KMS-11 (cell line): Measurements from ENCODE around the gene ZFP3.
"Not testable (repeated sequence)": the region's sequence is repeated elsewhere in the genome, so short reads cannot be mapped to it uniquely, and the experiment has no call there.

Experiments
- H2AFZ ChIP-seq: fragments of 200-600 bp; sonication (generic); 2 replicates; pipeline ENCODE4 v1.6.1; 2016; ENCODE audit warnings: antibody characterized with exemption, mixed run types, low read depth
- H3K27ac ChIP-seq: fragments of 200-600 bp; sonication (generic); 2 replicates; pipeline ENCODE4 v1.6.1; 2016; ENCODE audit warnings: mild to moderate bottlenecking, mixed run types
- H3K27me3 ChIP-seq: fragments of 200-600 bp; sonication (generic); 2 replicates; pipeline ENCODE4 v1.6.1; 2017; ENCODE audit warnings: mild to moderate bottlenecking, low read depth, mixed run types, moderate library complexity; ENCODE audit not compliant: insufficient read depth
- H3K36me3 ChIP-seq: fragments of 200-600 bp; sonication (generic); 2 replicates; pipeline ENCODE4 v1.6.1; 2017; ENCODE audit warnings: mild to moderate bottlenecking, mixed run types; ENCODE audit not compliant: insufficient read depth
- H3K4me1 ChIP-seq: fragments of 200-600 bp; sonication (generic); 2 replicates; pipeline ENCODE4 v1.6.1; 2016; ENCODE audit warnings: mild to moderate bottlenecking, low read depth, mixed run types; ENCODE audit not compliant: poor library complexity, severe bottlenecking
- H3K4me2 ChIP-seq: fragments of 200-600 bp; sonication (generic); 2 replicates; pipeline ENCODE4 v1.7.0; 2016; ENCODE audit warnings: mild to moderate bottlenecking, mixed run types
- H3K4me3 ChIP-seq: fragments of 200-600 bp; sonication (generic); IDR thresholded peaks from 2 replicates; pipeline ENCODE4 v1.6.1; 2017; ENCODE audit warnings: low read depth, low read length, mixed read lengths; ENCODE audit not compliant: insufficient read depth
- H3K79me2 ChIP-seq: fragments of 200-600 bp; sonication (generic); 2 replicates; pipeline ENCODE4 v1.6.1; 2016; ENCODE audit warnings: low read depth, mixed run types; ENCODE audit not compliant: insufficient read depth
- H3K9ac ChIP-seq: fragments of 200-600 bp; sonication (generic); 2 replicates; pipeline ENCODE4 v1.6.1; 2016; ENCODE audit warnings: mild to moderate bottlenecking, mixed run types
- H4K20me1 ChIP-seq: fragments of 200-600 bp; sonication (generic); 2 replicates; pipeline ENCODE4 v1.6.1; 2016; ENCODE audit warnings: mild to moderate bottlenecking, mixed run types; ENCODE audit not compliant: insufficient read depth
- CTCF ChIP-seq: fragments of 200-600 bp; sonication (generic); conservative IDR thresholded peaks from 2 replicates; pipeline ENCODE4 v1.6.1; 2017; ENCODE audit warnings: low read depth, mild to moderate bottlenecking, antibody characterized with exemption, low read length, moderate library complexity, mixed read lengths

Gene ZFP3

DNA sequence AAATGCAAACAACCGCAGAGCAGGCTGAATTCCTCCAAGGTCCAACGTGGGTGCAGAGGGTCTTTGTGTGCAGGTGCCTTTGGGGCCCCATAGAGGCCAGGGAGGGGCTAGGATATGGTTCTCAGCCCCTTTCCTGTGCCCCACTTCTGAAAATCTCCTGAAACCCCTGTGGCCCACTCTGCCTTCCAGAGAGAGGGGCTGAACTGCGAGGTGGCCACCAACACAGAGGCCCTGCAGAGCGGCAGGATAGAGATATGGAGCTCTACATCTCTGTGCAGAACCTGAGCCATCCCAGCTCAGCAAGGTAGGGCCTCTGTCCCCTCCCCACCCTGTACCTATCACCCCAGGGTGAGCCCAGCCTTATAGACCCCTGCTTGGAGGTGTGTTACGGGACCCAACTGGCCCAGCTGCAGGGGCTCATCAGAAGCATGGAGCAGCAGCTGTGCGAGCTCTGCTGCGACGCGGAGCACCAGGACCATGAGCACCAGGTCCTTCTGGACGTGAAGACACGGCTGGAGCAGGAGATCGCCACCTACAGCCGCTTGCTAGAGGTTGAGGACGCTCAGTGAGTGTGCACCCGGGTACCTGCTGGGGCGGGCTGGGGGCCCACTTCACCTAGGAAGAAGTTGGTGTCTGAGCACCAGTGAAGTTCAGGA, 43.0 kb downstream of the ZFP3 start:
- Histone ChIP-seq H4K20me1 (no peaks in the 10 kb centered on the region), H2AFZ (no peak overlapping the region), H3K4me1 (no peaks in the 10 kb centered on the region), H3K79me2 (no peaks in the 10 kb centered on the region), H3K36me3 (no peaks in the 10 kb centered on the region), H3K27me3 (no peaks in the 10 kb centered on the region), H3K9ac (no peak overlapping the region), H3K27ac (no peak overlapping the region), H3K4me2 (no peak overlapping the region), H3K4me3 (no peak overlapping the region)
- no peak for TF ChIP-seq CTCF

- not testable (repeated sequence) for H3K27ac ChIP-seq, H3K4me3 ChIP-seq, H3K4me1 ChIP-seq, H3K4me2 ChIP-seq, H3K79me2 ChIP-seq, H2AFZ ChIP-seq, H4K20me1 ChIP-seq, H3K9ac ChIP-seq, H3K36me3 ChIP-seq, H3K27me3 ChIP-seq
These were observed 43.8 kb downstream of the ZFP3 start for GRCh38 chr17:5122056-5122455.

DNA sequence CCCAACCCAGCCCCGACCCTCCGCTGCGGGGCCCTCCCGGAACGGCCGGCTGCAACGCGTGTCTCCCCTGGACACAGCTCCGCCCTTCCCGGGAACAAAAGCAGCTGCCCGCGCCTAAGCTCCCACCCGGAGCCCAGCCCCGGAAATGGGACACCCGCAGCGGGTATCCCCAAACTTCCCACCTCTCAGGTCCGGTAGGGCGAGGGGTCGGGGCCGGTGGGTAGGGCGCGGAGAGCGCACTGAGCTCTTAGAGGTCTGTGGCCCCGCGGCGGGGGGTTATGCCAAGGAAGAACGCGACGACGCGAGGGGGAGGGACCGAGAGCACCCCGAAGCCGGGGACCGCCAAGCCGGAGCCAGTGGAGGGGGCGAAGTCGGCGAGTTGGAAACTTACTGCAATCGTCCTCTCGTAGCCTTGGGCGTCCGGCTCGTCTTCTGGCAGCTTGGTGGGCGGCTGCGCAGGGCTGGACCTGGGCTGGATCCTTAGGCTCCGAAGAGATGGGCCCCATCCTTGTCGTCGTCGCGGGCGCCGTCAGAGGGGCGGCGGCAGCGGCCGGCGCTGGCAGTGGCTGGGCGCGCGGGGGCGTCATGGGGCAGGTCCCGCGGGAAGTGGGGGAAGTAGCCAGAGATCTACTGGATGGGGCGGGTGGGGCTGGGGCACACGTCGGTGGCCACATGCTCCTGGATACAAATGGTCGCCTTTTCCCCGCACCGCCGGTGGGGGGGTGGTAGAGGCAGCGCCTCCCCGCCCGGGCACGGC, 44.5 kb downstream of the ZFP3 start:
- Histone ChIP-seq H3K4me3 (no peak overlapping the region), H3K9ac (no peak overlapping the region), H4K20me1 (no peaks in the 10 kb centered on the region), H3K79me2 (no peaks in the 10 kb centered on the region), H3K4me1 (no peaks in the 10 kb centered on the region), H3K27me3 (no peaks in the 10 kb centered on the region), H3K36me3 (no peaks in the 10 kb centered on the region), H3K27ac (no peak overlapping the region), H3K4me2 (no peak overlapping the region), H2AFZ (no peak overlapping the region)
- TF ChIP-seq CTCF: no peak

- no peak overlapping the region for H2AFZ ChIP-seq
- no peak overlapping the region for H3K9ac ChIP-seq
- no peak overlapping the region for H3K27ac ChIP-seq
- no peak overlapping the region for H3K4me3 ChIP-seq
- H3K79me2 ChIP-seq: no peaks in the 10 kb centered on the region
- no peaks in the 10 kb centered on the region for H4K20me1 ChIP-seq
- no peaks in the 10 kb centered on the region for H3K27me3 ChIP-seq
- no peak for TF ChIP-seq CTCF
- H3K36me3 ChIP-seq: no peaks in the 10 kb centered on the region
- no peaks in the 10 kb centered on the region for H3K4me1 ChIP-seq
- no peak overlapping the region for H3K4me2 ChIP-seq
These were observed 45.3 kb downstream of the ZFP3 start for GRCh38 chr17:5123343-5124124.

DNA sequence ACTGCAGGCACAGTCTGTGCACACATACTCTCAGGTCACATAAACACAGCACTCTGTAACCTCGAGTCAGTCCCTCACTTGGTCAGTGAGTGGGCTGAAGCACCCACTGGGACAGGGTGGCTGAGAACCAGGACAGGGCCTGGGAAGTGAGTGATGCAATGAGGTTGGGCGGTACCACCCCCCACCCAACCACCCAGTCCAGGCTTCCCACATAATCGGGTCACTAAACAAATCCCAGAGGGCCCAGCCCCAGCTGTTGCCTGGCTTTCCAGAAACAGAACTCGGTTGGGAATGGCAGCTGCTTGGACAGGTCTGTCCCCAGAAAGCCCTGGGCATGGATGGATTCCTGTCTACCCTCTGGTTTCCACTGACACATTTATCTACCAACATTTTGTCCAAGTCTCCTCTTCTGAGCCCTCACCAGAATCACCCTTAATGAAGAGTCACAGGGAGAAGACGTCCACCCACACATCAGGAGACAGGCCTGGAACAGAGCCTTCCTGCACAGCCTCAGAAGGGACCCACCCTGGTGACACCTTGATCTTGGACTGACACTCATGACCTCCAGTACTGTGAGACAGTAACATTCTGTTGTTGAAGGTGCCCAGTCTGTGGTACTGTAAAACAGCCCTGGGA, 46.0 kb downstream of the ZFP3 start:
- not testable (repeated sequence) for H3K4me1 ChIP-seq, H2AFZ ChIP-seq, H3K9ac ChIP-seq, H3K4me3 ChIP-seq, H3K27ac ChIP-seq, H3K79me2 ChIP-seq, H3K36me3 ChIP-seq, H4K20me1 ChIP-seq, H3K27me3 ChIP-seq, H3K4me2 ChIP-seq

DNA sequence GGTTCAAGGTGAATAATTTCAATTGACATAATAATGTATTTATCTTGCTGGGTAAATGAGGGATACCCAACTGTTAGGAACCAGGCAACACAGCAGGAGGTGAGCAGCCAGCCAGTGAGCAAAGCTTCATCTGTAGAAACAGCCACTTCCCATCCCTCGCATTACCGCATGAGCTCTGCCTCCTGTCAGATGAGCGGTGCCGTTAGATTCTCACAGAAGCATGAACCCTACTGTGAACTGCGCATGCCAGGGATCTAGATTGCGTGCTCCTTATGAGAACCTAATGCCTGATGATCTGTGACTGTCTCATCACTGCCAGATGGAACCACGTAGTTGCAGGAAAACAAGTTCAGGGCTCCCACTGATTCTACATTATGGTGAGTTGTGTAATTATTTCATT, 46.6 kb downstream of the ZFP3 start:
- not testable (repeated sequence) for H3K4me3 ChIP-seq, H3K27ac ChIP-seq, H3K4me2 ChIP-seq, H3K9ac ChIP-seq, H3K36me3 ChIP-seq, H3K4me1 ChIP-seq, H3K79me2 ChIP-seq, H2AFZ ChIP-seq, H4K20me1 ChIP-seq, H3K27me3 ChIP-seq
